GM23338 (cell line): ENCODE results near the gene GNGT1. TPM values are rescaled to one million over a fixed set of nuclear protein-coding genes. Genes with fewer than 3 reads are reported as not detected.

Source experiments
- ETS1 ChIP-seq: IDR thresholded peaks from 2 replicates; pipeline ENCODE4 v1.6.1; 2016; ENCODE audit warnings: antibody characterized with exemption
- EZH2 ChIP-seq: fragments of 200-600 bp; sonication (generic); IDR thresholded peaks from one replicate; pipeline ENCODE4 v1.8.0; 2017; ENCODE audit warnings: antibody characterized with exemption, mild to moderate bottlenecking, low read depth; ENCODE audit not compliant: unreplicated experiment
- EZH2phosphoT487 ChIP-seq: fragments of 200-600 bp; sonication (generic); IDR thresholded peaks from one replicate; pipeline ENCODE4 v1.8.1; 2018; ENCODE audit warnings: antibody characterized with exemption; ENCODE audit not compliant: unreplicated experiment
- NANOG ChIP-seq: IDR thresholded peaks from 2 replicates; pipeline ENCODE4 v1.6.1; 2016; ENCODE audit warnings: antibody characterized with exemption, borderline replicate concordance
- POLR2AphosphoS5 ChIP-seq: IDR thresholded peaks from 2 replicates; pipeline ENCODE4 v1.6.1; 2016; ENCODE audit warnings: antibody characterized with exemption, low read depth
- REST ChIP-seq: IDR thresholded peaks from one replicate; pipeline ENCODE4 v1.6.1; 2018; ENCODE audit warnings: antibody characterized with exemption; ENCODE audit not compliant: unreplicated experiment
- STAT1 ChIP-seq: IDR thresholded peaks from one replicate; pipeline ENCODE4 v1.6.1; 2016; ENCODE audit warnings: antibody characterized with exemption; ENCODE audit not compliant: unreplicated experiment
- ZNF114 ChIP-seq: fragments of 250-450 bp; sonication (Bioruptor Pico); IDR thresholded peaks from 2 replicates; pipeline ENCODE4 v1.5.0; 2020; ENCODE audit warnings: mild to moderate bottlenecking, moderate library complexity
- polyA plus RNA-seq: library from polyadenylated mRNA; unstranded; fragments of >200 nt; fragmentation: Nextera tagmentation; extraction: Ambion mirVana; gene quantifications from 2 replicates; pipeline ENCODE4 v1.2.1, GENCODE V29; 2016
- total RNA-seq: library from RNA; depleted of rRNA; stranded (reverse); fragments of >200 nt; shearing (Covaris generic); gene quantifications from 2 replicates; pipeline ENCODE4 v1.2.3, GENCODE V29; 2014
- TF ChIP-seq, protein P1 (sequence below): fragments of 250-450 bp; sonication (Bioruptor Pico); IDR thresholded peaks from 2 replicates; pipeline ENCODE4 v1.5.0; 2020; ENCODE audit warnings: mild to moderate bottlenecking, moderate library complexity

Gene GNGT1
- total and polyA plus RNA-seq, 2 experiments from 2014 or later: 1.6 TPM; not detected in 1

GRCh38 chr7:93935102-93935501, 28.7 kb downstream of the GNGT1 start (continued):
- TF ChIP-seq, protein P1, sequence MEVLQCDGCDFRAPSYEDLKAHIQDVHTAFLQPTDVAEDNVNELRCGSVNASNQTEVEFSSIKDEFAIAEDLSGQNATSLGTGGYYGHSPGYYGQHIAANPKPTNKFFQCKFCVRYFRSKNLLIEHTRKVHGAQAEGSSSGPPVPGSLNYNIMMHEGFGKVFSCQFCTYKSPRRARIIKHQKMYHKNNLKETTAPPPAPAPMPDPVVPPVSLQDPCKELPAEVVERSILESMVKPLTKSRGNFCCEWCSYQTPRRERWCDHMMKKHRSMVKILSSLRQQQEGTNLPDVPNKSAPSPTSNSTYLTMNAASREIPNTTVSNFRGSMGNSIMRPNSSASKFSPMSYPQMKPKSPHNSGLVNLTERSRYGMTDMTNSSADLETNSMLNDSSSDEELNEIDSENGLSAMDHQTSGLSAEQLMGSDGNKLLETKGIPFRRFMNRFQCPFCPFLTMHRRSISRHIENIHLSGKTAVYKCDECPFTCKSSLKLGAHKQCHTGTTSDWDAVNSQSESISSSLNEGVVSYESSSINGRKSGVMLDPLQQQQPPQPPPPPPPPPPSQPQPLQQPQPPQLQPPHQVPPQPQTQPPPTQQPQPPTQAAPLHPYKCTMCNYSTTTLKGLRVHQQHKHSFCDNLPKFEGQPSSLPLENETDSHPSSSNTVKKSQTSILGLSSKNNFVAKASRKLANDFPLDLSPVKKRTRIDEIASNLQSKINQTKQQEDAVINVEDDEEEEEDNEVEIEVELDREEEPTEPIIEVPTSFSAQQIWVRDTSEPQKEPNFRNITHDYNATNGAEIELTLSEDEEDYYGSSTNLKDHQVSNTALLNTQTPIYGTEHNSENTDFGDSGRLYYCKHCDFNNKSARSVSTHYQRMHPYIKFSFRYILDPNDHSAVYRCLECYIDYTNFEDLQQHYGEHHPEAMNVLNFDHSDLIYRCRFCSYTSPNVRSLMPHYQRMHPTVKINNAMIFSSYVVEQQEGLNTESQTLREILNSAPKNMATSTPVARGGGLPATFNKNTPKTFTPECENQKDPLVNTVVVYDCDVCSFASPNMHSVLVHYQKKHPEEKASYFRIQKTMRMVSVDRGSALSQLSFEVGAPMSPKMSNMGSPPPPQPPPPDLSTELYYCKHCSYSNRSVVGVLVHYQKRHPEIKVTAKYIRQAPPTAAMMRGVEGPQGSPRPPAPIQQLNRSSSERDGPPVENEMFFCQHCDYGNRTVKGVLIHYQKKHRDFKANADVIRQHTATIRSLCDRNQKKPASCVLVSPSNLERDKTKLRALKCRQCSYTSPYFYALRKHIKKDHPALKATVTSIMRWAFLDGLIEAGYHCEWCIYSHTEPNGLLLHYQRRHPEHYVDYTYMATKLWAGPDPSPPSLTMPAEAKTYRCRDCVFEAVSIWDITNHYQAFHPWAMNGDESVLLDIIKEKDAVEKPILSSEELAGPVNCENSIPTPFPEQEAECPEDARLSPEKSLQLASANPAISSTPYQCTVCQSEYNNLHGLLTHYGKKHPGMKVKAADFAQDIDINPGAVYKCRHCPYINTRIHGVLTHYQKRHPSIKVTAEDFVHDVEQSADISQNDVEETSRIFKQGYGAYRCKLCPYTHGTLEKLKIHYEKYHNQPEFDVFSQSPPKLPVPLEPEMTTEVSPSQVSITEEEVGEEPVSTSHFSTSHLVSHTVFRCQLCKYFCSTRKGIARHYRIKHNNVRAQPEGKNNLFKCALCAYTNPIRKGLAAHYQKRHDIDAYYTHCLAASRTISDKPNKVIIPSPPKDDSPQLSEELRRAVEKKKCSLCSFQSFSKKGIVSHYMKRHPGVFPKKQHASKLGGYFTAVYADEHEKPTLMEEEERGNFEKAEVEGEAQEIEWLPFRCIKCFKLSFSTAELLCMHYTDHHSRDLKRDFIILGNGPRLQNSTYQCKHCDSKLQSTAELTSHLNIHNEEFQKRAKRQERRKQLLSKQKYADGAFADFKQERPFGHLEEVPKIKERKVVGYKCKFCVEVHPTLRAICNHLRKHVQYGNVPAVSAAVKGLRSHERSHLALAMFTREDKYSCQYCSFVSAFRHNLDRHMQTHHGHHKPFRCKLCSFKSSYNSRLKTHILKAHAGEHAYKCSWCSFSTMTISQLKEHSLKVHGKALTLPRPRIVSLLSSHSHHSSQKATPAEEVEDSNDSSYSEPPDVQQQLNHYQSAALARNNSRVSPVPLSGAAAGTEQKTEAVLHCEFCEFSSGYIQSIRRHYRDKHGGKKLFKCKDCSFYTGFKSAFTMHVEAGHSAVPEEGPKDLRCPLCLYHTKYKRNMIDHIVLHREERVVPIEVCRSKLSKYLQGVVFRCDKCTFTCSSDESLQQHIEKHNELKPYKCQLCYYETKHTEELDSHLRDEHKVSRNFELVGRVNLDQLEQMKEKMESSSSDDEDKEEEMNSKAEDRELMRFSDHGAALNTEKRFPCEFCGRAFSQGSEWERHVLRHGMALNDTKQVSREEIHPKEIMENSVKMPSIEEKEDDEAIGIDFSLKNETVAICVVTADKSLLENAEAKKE: no peak
- no peak for TF ChIP-seq EZH2phosphoT487
- no peak for TF ChIP-seq REST
- TF ChIP-seq ETS1: no peak
- TF ChIP-seq STAT1: no peak
- no peak for TF ChIP-seq EZH2
- no peak for TF ChIP-seq POLR2AphosphoS5
- no peak for TF ChIP-seq NANOG
- TF ChIP-seq ZNF114: no peak
